Natural killer cell (primary cell): ENCODE results near the gene GOLGA6L7. TPM values are rescaled to one million over a fixed set of nuclear protein-coding genes. Genes with fewer than 3 reads are reported as not detected.

ENCODE experiments used
- ATAC-seq, 3 donors: fragments of 150-1000 bp in 2 of 3; fragments of 200-7000 bp in 1 of 3; cut with Tn5 transposase; 1 replicate in 1 of 3; 2 replicates in 2 of 3; pipeline ENCODE4 v1.10.0; 2021; ENCODE audit warnings: mild to moderate bottlenecking in 2 of 3, moderate library complexity in 2 of 3
- DNase-seq, 2 donors: peaks; one replicate each; pipeline versions ENCODE4 v3.0.0 to v3.0.0-alpha.2; 2013 to 2021; ENCODE audit warnings: mixed read lengths in 1 of 2
- H3K27ac ChIP-seq: one replicate; pipeline ENCODE4 v1.5.1; 2013; ENCODE audit warnings: mild to moderate bottlenecking, low read length
- H3K27me3 ChIP-seq: one replicate; pipeline ENCODE4 v1.6.1; 2013; ENCODE audit warnings: low read length; ENCODE audit not compliant: control insufficient read depth, insufficient read depth
- H3K36me3 ChIP-seq: one replicate; pipeline ENCODE4 v1.6.1; 2013; ENCODE audit warnings: low read length; ENCODE audit not compliant: control insufficient read depth, insufficient read depth
- H3K4me1 ChIP-seq: one replicate; pipeline ENCODE4 v1.6.1; 2013; ENCODE audit warnings: low read length; ENCODE audit not compliant: control insufficient read depth, insufficient read depth
- H3K4me3 ChIP-seq: one replicate; pipeline ENCODE4 v1.5.1; 2013; ENCODE audit warnings: low read length
- H3K9me3 ChIP-seq: one replicate; pipeline ENCODE4 v1.6.1; 2013; ENCODE audit warnings: low read length; ENCODE audit not compliant: control insufficient read depth, insufficient read depth
- H3K27ac Mint-ChIP-seq, 2 donors: one replicate each; pipeline ENCODE4 v1.8.0; 2022; ENCODE audit warnings: mild to moderate bottlenecking in 2 of 2, mixed read lengths in 2 of 2, moderate library complexity in 1 of 2
- H3K27me3 Mint-ChIP-seq, 2 donors: one replicate each; pipeline ENCODE4 v1.8.0; 2022; ENCODE audit warnings: low read depth in 2 of 2, mixed read lengths in 2 of 2
- H3K36me3 Mint-ChIP-seq: one replicate; pipeline ENCODE4 v1.8.0; 2022; ENCODE audit warnings: mixed read lengths
- H3K4me1 Mint-ChIP-seq, 2 donors: one replicate each; pipeline ENCODE4 v1.8.0; 2022; ENCODE audit warnings: mixed read lengths in 2 of 2
- H3K4me3 Mint-ChIP-seq: one replicate; pipeline ENCODE4 v1.8.0; 2022; ENCODE audit warnings: mild to moderate bottlenecking, moderate library complexity, mixed read lengths
- H3K9me3 Mint-ChIP-seq, 2 donors: one replicate each; pipeline ENCODE4 v1.8.0; 2022; ENCODE audit warnings: mixed read lengths in 2 of 2
- WGBS: methylation state at CpG from one replicate; pipeline ENCODE4 v1.1.7; 2013; ENCODE audit warnings: missing lambda C conversion rate; ENCODE audit not compliant: insufficient coverage; 5-methylcytosine and 5-hydroxymethylcytosine counted together
- intact Hi-C: fragments of 100-400 bp; cut with micrococcal nuclease; formaldehyde crosslinking; loops from one replicate; pipeline ENCODE4 v1.14.2; 2022
- total RNA-seq, 4 donors: library from RNA; stranded (reverse); fragments of 120-200 nt in 1 of 4; gene quantifications; one replicate each; pipeline versions ENCODE4 v1.2.3 to v1.2.4, GENCODE V29; 2013 to 2022
- TF ChIP-seq, protein P1 (sequence below): fragments of 200-600 bp; IDR thresholded peaks from one replicate; pipeline ENCODE4 v1.8.0; 2022; ENCODE audit warnings: antibody characterized with exemption

GOLGA6L7 gene
- total RNA-seq, 3 donors from 2014 or later (not counting 1 experiment from before 2014, with no cell fraction given): not detected

DNA sequence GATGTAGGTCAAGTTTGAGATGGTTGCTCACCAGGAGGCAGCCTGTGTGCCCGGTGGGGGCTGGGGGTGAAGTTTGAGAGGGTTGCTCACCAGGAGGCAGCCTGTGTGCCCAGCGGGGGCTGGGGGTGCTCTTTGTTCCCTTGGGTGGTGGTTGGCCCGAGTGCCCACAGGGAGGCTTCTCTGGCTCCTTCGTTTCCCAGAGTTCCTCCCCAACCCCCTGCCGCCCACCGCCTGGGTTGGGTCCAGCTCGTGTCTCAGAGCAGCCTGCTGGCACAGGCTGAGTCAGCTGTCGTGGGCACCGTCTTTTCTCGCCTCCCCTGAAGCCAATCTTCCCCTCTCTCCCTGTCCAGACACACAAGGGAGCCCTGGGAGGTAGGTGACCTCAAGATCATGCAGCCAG is 40.5 kb upstream of the GOLGA6L7 start:
- Mint-ChIP-seq H3K36me3 (no peaks in the 10 kb centered on the region), H3K27me3 (no peaks in the 10 kb centered on the region), H3K4me3 (no peak overlapping the region), H3K27ac (peak overlapping the region; percentile 88 to 89), H3K9me3 (no peaks in the 10 kb centered on the region), H3K4me1 (peaks cover 55 to 66% of the 10 kb centered on the region in 2 donors)
- TF ChIP-seq, protein P1, sequence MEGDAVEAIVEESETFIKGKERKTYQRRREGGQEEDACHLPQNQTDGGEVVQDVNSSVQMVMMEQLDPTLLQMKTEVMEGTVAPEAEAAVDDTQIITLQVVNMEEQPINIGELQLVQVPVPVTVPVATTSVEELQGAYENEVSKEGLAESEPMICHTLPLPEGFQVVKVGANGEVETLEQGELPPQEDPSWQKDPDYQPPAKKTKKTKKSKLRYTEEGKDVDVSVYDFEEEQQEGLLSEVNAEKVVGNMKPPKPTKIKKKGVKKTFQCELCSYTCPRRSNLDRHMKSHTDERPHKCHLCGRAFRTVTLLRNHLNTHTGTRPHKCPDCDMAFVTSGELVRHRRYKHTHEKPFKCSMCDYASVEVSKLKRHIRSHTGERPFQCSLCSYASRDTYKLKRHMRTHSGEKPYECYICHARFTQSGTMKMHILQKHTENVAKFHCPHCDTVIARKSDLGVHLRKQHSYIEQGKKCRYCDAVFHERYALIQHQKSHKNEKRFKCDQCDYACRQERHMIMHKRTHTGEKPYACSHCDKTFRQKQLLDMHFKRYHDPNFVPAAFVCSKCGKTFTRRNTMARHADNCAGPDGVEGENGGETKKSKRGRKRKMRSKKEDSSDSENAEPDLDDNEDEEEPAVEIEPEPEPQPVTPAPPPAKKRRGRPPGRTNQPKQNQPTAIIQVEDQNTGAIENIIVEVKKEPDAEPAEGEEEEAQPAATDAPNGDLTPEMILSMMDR: no peak
- ATAC-seq: no peak
- no peak for DNase-seq
- intact Hi-C loops: no loop called here
- Histone ChIP-seq H3K36me3 (no peaks in the 10 kb centered on the region), H3K27me3 (no peaks in the 10 kb centered on the region), H3K4me3 (no peak overlapping the region), H3K27ac (no peak overlapping the region), H3K9me3 (no peaks in the 10 kb centered on the region), H3K4me1 (peaks cover 53% of the 10 kb centered on the region)
- 82% methylated on average over 10 of the region's 10 CpGs for WGBS

DNA sequence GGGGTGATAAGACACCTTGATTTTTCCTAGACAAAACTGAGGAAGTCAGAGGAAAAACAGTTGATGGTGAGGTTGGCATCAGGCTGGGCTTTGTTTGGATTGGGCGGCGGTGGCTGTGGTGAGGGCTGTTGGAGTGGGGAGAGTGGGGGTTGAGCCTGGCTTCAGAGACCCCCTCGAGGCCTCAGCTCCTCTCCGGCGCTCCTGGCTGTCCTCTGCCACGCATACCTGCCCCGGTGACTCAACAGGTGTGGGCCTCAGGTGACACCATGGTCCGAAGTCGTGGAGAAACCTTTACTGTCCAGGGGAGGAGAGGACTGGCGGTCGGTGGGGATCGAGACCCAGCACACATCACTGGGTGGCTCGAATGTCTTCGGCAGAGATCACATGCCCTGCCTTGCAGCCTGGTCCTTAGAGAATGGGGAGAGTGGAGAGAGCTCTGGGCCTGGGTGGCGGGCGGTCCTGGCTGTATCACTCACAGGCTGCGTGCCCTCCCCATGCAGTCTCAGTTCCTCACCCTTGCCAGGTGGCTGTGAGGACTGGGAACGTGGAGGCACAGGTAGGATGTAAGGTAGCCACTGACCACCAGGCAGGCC is 40.0 kb upstream of the GOLGA6L7 start:
- H3K27me3 Mint-ChIP-seq: no peaks in the 10 kb centered on the region
- DNase-seq: no peak
- peaks cover 52 to 61% of the 10 kb centered on the region in 2 donors for H3K4me1 Mint-ChIP-seq
- H3K4me3 Mint-ChIP-seq: peak overlapping the region; percentile 90
- TF ChIP-seq, protein P1: no peak
- ATAC-seq: no peak
- Histone ChIP-seq H3K27ac (no peak overlapping the region), H3K4me3 (no peak overlapping the region), H3K27me3 (no peaks in the 10 kb centered on the region), H3K9me3 (no peaks in the 10 kb centered on the region), H3K4me1 (peaks cover 53% of the 10 kb centered on the region), H3K36me3 (no peaks in the 10 kb centered on the region)
- H3K9me3 Mint-ChIP-seq: no peaks in the 10 kb centered on the region
- H3K27ac Mint-ChIP-seq: peak overlapping the region; percentile 63 to 89
- H3K36me3 Mint-ChIP-seq: no peaks in the 10 kb centered on the region
- WGBS: 91% methylated on average over 18 of the region's 18 CpGs
- intact Hi-C loops: no loop called here

DNA sequence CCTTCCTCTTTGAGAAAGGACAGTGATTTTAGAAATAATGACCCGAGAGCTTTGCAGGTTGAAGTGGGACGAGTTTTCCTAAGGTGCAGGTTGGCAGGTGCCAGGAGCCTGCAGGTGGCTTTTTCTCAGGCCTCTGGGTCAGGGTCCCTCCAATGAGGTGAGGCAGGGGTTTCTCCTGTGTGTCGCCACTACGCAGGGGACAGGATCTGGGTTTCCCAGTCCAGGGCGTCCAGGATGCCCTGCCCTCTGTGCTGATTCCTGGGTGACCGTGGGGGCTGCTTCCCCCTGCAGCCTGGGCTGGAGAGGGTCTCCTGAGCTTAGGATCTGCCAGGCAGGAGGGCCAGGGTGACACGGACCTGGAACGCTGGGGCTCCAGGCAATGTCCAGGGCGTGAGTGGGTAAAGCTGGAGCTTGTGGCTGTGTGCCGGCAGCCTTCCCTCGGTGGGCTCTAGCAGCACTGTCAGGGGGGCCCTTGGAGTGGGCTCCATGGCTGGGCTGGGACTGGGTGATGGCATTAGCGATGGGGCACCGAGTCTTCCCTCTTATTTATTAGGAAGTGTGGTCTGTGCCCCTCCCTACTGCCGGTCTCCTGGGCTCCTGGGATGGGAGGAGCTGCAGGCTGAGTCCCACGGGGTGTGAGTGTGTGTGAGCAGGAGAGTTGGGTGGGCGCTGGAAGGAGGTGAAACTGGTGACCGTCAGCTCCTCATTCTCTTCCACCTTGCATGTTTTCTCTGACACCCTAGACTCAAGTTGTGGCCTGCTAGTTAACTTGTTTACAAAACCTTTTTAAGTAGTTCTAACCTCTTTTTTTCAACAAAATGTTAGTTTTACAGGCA is 39.1 kb upstream of the GOLGA6L7 start:
- ATAC-seq (no peak), DNase-seq (no peak)
- Histone ChIP-seq H3K4me1 (peaks cover 53% of the 10 kb centered on the region), H3K4me3 (no peak overlapping the region), H3K27me3 (no peaks in the 10 kb centered on the region), H3K27ac (no peak overlapping the region), H3K9me3 (no peaks in the 10 kb centered on the region), H3K36me3 (no peaks in the 10 kb centered on the region)
- Mint-ChIP-seq H3K27ac (peak overlapping the region; percentile 63 to 89), H3K4me3 (peak overlapping the region; percentile 90), H3K36me3 (no peaks in the 10 kb centered on the region), H3K4me1 (peaks cover 44 to 53% of the 10 kb centered on the region in 2 donors), H3K9me3 (no peaks in the 10 kb centered on the region), H3K27me3 (no peaks in the 10 kb centered on the region)
- intact Hi-C loops: loop anchor here (2.0 kb wide), 1 partner anchor 201 kb away; no protein-coding TSS in a partner anchor
- 78% methylated on average over 17 of the region's 17 CpGs for WGBS
- TF ChIP-seq, protein P1: no peak
